Stimulated activated CD8-positive, alpha-beta memory T cell treated with anti-CD3 and anti-CD28 coated beads, Interleukin-4, amount 100 ng/mL, for 1 hour (primary cell): Measurements from ENCODE around the gene SPC25.
"Not testable (repeated sequence)": the region's sequence is repeated elsewhere in the genome, so short reads cannot be mapped to it uniquely, and the experiment has no call there.

Experiments used
- DNase-seq, 2 donors: peaks; one replicate each; pipeline ENCODE4 v3.0.0-alpha.2; 2020; ENCODE audit warnings: low read depth in 2 of 2, low spot score in 1 of 2

SPC25 gene

DNA sequence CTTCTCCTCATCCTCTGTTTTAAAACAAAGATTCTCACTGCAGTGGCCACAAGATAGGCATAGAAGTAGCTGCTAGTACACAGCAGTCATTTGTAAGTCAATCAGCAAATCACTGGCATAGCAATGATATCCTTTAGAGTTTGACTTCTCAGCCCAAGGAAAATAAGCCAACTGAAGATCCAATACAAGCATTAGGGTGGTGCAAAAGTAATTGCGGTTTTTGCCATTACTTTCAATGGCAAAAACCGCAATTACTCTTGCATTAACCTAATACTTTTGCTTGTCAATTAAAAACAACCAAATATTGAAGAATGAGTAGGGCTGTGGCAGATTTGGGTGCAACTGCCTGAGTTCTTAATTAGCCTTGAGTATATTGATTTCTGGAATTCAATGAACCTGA is 13.7 kb upstream of the SPC25 start:
- no peak for DNase-seq

DNA sequence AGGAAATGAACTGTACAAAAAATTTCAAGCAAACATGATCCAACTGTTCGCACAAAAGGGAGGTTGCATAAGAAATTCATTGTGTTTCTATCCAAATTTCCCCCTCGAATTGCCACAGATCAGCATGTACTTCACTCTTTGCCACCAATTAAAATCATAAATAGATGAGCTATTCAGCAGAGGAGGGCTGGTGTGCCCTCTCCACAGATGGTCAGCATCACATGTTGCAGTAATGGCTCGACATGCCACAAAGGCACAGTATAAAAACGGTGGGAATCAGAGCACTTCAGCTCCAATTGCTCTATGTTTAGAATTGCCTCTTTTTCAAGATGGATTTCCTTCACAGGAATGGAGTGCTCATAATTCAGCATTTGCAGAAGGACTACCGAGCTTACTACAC is 10.8 kb upstream of the SPC25 start, which contains the start of gene G6PC2:
G6PC2 (plus strand) TSS at position 289 of the 400 bp plus-strand sequence; CDS start at position 330, 41 bp downstream.
- no peak for DNase-seq

DNA sequence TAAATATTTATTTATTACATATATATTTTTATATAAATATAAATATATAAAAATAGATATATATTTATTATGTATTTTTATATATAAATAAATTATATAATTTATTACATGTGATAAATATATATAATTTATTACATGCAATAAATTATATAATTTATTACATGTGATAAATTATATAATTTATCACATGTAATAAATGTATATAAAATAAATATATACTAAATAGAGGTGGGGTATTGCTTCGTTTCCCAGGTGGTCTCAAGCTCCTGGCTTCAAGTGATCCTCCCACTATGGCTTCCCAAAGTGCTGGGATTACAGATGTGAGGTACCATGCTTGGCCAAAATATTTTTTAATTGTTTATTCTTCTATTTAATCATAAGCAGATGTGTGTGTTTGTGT is 7.2 kb upstream of the SPC25 start:
- no peak for DNase-seq

GRCh38 chr2:168896783-168897182 is 6.6 kb upstream of the SPC25 start:
- no peak for DNase-seq

DNA sequence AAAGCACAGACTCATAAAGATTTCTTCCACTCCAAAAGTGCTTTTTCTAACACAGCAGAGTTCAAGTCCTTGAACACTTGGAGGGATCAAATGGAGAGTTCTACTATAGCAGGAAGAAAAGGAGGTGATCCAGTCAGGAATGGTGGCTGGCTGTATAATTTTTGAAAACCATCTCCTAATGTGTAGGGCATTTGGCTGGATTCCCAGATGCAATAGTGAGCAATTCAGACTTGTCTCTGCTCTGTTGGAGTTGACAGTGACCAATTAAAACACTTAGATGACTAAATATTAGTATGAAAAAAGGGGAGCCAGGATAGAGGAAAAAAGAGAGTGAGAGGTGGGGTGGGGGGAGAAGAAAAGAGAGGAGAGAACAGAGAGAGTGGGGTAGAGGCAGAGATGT is 5.5 kb upstream of the SPC25 start:
- no peak for DNase-seq

DNA sequence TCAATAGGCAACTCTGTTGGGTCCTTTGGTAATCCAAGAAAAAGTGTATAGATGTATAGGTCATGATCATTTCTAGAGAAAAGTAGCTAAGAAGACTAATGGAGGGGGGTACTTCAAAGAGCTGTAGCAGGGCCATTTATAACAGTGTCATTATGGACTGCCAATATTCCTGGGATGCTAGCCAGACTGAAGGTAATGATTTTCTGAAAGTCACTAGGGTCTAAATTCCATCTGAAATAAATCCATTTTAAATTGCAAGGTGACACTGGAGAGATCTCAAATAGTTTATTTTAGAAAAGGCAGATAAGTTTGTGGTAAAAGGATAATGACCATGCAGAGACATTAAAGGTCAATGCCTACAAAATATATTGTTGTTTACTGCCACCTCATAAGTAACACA is 4.5 kb upstream of the SPC25 start:
- DNase-seq, result no peak

- DNase-seq, result no peak
Measured at GRCh38 chr2:168894101-168894500, 3.9 kb upstream of the SPC25 start.

DNA sequence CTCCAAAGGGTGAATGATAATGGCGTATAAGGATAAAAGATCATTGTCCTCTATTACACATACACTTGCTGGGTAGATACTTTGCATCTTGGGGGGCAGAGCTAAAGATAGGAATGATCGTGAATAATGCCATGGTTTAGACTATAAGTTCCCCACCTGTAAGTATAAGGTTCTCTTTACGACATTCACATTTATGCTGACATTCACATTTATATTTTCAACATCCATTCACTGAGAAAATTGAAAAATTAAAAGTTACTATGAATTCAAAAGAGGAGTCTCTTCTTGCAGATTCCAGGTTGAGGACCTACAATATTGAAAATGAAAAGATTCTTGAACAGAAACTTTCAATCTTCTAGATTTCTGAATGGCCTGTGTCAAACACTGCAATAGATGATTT is 2.1 kb upstream of the SPC25 start:
- DNase-seq, result no peak

DNA sequence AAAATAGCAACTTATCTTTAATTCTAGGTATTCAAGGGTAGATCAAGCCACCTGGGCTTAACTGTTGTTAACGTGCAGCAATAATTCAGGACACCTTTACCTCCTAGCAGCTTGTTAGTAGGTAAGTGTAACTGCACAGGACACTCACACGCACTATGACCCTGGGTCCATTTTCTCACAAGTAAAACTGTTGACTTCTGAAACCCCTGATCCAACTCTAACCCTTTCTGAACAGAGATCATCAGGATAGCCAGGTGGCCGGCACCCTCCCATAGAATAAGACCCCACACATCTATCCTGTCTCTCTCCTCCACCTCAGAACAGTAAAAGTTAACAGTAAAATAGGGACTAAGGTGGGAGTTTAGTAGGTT is 610 bp downstream of the SPC25 start:
- DNase-seq, result no peak

- DNase-seq, result no peak
Measured at GRCh38 chr2:168884975-168885374, 5.3 kb downstream of the SPC25 start.

- not testable (repeated sequence) for DNase-seq
Measured at GRCh38 chr2:168882163-168882562, 8.1 kb downstream of the SPC25 start.

- DNase-seq, result no peak
Measured at GRCh38 chr2:168874368-168875054, 15.7 kb downstream of the SPC25 start.

DNA sequence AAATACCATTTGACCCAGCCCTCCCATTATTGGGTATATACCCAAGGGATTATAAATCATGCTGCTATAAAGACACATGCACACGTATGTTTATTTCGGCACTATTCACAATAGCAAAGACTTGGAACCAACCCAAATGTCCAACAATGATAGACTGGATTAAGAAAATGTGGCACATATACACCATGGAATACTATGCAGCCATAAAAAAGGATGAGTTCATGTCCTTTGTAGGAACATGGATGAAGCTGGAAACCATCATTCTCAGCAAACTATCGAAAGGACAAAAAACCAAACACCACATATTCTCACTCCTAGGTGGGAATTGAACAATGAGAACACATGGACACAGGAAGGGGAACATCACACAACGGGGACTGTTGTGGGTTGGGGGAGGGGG is 19.4 kb downstream of the SPC25 start:
- DNase-seq, result not testable (repeated sequence)

DNA sequence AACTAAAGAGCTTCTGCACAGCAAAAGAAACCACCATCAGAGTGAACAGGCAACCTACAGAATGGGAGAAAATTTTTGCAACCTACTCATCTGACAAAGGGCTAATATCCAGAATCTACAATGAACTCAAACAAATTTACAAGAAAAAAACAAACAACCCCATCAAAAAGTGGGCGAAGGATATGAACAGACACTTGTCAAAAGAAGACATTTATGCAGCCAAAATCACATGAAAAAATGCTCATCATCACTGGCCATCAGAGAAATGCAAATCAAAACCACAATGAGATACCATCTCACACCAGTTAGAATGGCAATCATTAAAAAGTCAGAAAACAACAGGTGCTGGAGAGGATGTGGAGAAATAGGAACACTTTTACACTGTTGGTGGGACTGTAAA is 19.9 kb downstream of the SPC25 start:
- not testable (repeated sequence) for DNase-seq

DNA sequence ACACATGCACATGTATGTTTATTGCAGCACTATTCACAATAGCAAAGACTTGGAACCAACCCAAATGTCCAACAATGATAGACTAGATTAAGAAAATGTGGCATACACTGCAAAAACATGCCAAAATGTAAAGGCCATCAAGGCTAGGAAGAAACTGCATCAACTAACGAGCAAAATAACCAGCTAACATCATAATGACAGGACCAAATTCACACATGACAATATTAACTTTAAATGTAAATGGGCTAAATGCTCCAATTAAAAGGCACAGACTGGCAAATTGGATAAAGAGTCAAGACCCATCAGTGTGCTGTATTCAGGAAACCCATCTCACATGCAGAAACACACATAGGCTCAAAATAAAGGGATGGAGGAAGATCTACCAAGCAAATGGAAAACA is 23.1 kb downstream of the SPC25 start:
- not testable (repeated sequence) for DNase-seq

GRCh38 chr2:168858146-168858545 is 32.1 kb downstream of the SPC25 start:
- DNase-seq, result no peak

DNA sequence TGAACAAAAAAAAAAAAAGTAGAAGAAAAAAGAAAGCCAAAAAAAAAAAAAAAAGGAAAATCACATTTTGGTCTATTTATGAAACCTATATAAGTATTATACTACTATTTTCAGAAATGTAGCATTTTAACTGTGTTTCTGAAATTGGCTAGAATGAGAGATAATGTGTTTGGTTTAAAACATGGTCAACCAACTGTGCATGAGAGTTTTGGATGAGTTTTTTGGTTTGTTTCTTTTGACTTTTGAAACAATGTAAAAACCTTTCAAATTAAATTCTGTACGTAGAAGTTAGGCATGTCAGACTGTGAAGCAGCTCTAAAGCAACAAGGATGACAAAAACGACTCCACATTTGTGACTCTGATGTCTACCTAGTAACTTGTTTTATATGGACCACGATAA is 34.6 kb downstream of the SPC25 start:
- no peak for DNase-seq

GRCh38 chr2:168854651-168855050 is 35.6 kb downstream of the SPC25 start:
- no peak for DNase-seq

DNA sequence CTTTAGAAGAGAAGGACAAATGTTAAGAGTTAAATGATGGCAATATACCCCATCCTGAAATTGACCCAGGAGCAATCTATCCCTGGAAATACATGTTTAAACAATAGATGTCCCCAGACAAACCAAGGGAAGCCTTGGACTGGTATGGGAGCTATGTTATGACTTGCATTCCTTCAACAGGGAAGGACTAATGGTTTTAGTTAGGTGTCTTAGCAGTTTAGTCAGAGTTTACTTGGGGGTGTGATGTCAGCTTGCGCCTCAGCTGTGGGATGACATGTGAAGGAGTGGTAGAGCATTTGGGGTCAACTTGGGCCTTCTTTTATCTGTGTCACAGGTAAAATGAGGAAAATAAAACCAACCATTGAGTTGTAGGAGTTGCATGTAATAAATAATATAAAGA is 36.8 kb downstream of the SPC25 start:
- DNase-seq, result no peak

DNA sequence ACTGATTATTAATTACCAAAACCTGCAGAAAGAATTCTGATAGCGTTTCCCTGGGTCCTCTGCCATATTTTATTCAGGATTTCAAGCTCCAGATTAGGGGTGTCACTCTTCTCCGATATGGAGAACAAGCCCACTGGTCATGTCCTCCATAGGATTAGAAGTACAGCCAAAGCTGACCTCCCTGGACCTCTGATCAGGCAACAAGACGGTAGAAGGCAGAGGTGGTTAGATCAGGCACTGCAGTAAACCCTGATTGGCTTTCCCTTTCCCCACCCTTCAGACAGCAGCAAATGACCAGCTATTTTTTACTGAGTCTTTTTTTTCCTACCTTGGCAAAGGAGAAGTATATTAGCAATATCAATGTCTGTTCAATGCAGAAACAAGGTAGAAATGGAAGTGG is 37.7 kb downstream of the SPC25 start:
- no peak for DNase-seq

- DNase-seq, result no peak
Measured at GRCh38 chr2:168851674-168852320, 38.4 kb downstream of the SPC25 start.

DNA sequence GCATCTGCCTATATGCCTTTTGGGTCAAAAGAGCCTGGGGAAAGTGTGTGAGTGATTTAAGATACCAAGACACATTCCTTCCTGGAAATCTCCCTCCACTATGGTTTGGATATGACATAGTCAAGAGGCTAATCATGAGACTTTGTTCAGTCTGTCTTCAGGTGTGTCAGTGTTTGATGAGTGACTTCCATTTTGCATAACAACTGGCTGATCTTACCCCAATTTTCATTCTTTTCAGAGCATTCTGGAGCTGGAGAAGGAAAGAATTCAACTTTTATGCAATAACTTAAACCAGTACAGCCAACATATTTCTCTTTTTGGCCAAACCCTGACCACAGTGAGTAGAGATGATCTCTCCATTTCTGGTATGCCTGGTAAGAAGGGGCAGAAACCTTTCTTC is 39.4 kb downstream of the SPC25 start:
- DNase-seq, result no peak

DNA sequence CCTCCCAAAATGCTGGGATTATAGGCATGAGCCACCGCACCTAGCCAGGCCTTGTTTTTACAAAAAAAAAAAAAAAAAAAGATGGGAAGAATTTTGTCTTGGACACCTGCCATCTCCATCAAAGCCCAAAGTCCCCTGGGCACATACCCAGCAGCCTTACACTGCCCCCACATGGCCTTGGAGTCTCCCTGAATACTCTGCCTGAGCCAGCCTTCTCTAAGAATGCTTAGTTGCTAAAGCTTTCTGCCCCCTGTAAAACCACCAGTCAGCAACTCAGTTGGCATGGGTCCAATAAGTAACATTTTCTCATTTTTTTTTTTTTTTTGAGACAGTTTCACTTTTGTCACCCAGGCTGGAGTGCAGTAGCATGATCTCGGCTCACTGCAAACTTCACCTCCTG is 40.6 kb downstream of the SPC25 start:
- DNase-seq, result no peak
